Spleen (tissue), 11 donors: Measurements from ENCODE around the gene TTLL11. TPM values are rescaled to one million over a fixed set of nuclear protein-coding genes. Genes with fewer than 3 reads are reported as not detected.

Experiments used
- DNase-seq: peaks from one replicate; pipeline ENCODE4 v3.0.0-alpha.2; 2020
- H3K27ac ChIP-seq, 8 donors: fragments of 200-600 bp; sonication (generic) in 7 of 8; 1 replicate in 4 of 8; 2 replicates in 4 of 8; pipeline versions ENCODE4 v1.5.0 to v1.8.0; 2016 to 2021; ENCODE audit warnings: inconsistent platforms in 4 of 8, mild to moderate bottlenecking in 4 of 8, moderate library complexity in 1 of 8
- H3K27me3 ChIP-seq, 7 donors: fragments of 200-600 bp; sonication (generic) in 6 of 7; replicated peaks in 1 of 7; 1 replicate in 4 of 7; 2 replicates in 3 of 7; pipeline versions ENCODE4 v1.5.0 to v1.8.0; 2016 to 2021; ENCODE audit warnings: inconsistent platforms in 3 of 7, mild to moderate bottlenecking in 1 of 7
- H3K36me3 ChIP-seq, 6 donors: fragments of 200-600 bp; sonication (generic) in 5 of 6; 1 replicate in 4 of 6; 2 replicates in 2 of 6; pipeline versions ENCODE4 v1.5.0 to v1.8.0; 2016 to 2021; ENCODE audit warnings: inconsistent platforms in 2 of 6
- H3K4me1 ChIP-seq, 6 donors: fragments of 200-600 bp; sonication (generic) in 5 of 6; 1 replicate in 3 of 6; 2 replicates in 3 of 6; pipeline versions ENCODE4 v1.5.0 to v1.8.0; 2016 to 2021; ENCODE audit warnings: inconsistent platforms in 3 of 6
- H3K4me3 ChIP-seq, 8 donors: fragments of 200-600 bp; sonication (generic) in 7 of 8; 1 replicate in 4 of 8; 2 replicates in 4 of 8; pipeline versions ENCODE4 v1.5.0 to v1.8.0; 2016 to 2021; ENCODE audit warnings: inconsistent platforms in 4 of 8, mild to moderate bottlenecking in 4 of 8, moderate library complexity in 2 of 8
- H3K9me3 ChIP-seq, 8 donors: fragments of 200-600 bp; sonication (generic) in 7 of 8; 1 replicate in 4 of 8; 2 replicates in 4 of 8; pipeline versions ENCODE4 v1.5.0 to v1.8.0; 2016 to 2021; ENCODE audit warnings: inconsistent platforms in 4 of 8
- POLR2A ChIP-seq, 3 donors: fragments of 450-650 bp; IDR thresholded peaks; one replicate each; pipeline ENCODE4 v1.5.1; 2017; ENCODE audit warnings: antibody characterized with exemption in 3 of 3, mild to moderate bottlenecking in 1 of 3
- POLR2AphosphoS5 ChIP-seq, 3 donors: sonication (generic); formaldehyde crosslinking; IDR thresholded peaks; one replicate each; pipeline ENCODE4 v1.5.1; 2017; ENCODE audit warnings: antibody characterized with exemption in 3 of 3
- WGBS, 5 donors: extraction: QIAGEN DNeasy Blood & Tissue Kit in 3 of 5; methylation state at CpG; one replicate each; pipeline versions ENCODE4 v1.1.5 to v1.1.7; 2013 to 2018; 5-methylcytosine and 5-hydroxymethylcytosine counted together
- intact Hi-C: fragments of 100-400 bp; cut with DNase I; formaldehyde crosslinking; loops from one replicate; pipeline ENCODE4 v1.15.0; 2023; ENCODE audit warnings: low total_unique reads
- polyA plus RNA-seq, 3 donors: library from polyadenylated mRNA; stranded (reverse); fragments of 200-250 nt; gene quantifications; one replicate each; pipeline ENCODE4 v1.2.1, GENCODE V29; 2013
- total RNA-seq, 7 donors: library from RNA; depleted of rRNA in 3 of 7; stranded (reverse); fragments of >200 nt in 3 of 7; fragmentation: NEBNext Ultra II Directional in 4 of 7; extraction: Animal tissue kit (Norgen Biotek cat#: 25700) in 4 of 7; gene quantifications; one replicate each; pipeline versions ENCODE4 v1.1.0 to v1.2.1, GENCODE V29; 2016 to 2021
- TF ChIP-seq, protein P1 (sequence below), 11 experiments: fragments of 200-600 bp in 7 of 11; fragments of 450-650 bp in 4 of 11; sonication (generic) in 4 of 11; IDR thresholded peaks in 8 of 11; conservative IDR thresholded peaks in 3 of 11; 1 replicate in 7 of 11; 2 replicates in 4 of 11; pipeline versions ENCODE4 v1.4.0 to v1.8.0; 2016 to 2021; ENCODE audit warnings: antibody characterized with exemption in 11 of 11, inconsistent platforms in 4 of 11, mild to moderate bottlenecking in 1 of 11
- donor health status: healthy with polysubstance abuse.
- donor health status: DM: no; HTN: no; CAD: no; lungs with moderate emphysema.
- donor health status: DM: no; HTN: no; CAD: no.
- donor health status: Bipolar disorder and iron deficiency.
- donor health status: healthy.
- donor health status: DM: no; HTN: no; CAD: no.
- donor health status: DM: yes; HTN: yes; CAD: no.

The TTLL11 gene
- total and polyA plus RNA-seq, 10 donors = 1.6 to 12.8 (median 7.3) TPM

DNA sequence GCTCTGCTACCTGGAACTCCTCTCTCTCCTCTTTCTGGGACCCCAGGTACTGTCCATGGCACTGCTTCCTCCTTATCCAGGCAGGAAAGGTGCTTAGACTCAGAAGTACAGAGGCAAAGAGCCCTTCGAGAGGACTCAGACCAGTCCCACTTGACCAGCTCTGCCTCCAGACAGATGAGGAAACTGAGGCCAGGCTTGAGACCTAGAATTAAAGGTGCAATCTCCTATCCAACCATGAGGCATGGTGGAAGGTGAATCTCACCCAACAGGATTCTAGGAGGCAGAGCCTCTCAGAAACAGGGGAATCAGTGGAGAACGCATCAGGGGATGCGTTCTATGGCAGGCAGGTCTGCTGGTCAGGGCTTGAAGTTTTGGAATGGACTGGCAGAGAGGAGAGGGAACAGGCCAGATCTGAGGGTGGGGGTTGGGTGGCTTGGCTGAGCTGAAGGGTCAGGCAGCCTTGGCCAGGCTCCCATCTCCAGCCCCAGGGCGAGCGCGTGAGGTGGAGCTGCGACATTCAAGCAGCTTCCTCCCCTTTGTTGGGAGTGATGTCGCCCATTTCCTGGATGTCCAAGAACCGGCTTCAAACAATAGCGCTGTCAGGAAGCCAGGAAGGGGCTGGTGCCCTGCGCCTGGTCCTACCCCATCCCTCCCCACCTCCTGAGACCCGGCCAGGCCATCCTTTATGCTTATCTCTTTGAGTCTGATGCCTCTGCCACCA lies 40.3 kb upstream of the TTLL11 start:
- Histone ChIP-seq H3K9me3 (no peaks in the 10 kb centered on the region), H3K27ac (peak overlapping the region in 4 of 8 donors; percentile 1 to 41 (median 27)), H3K27me3 (peaks cover 0 to 12% (median 0%) of the 10 kb centered on the region in 7 donors), H3K36me3 (no peaks in the 10 kb centered on the region), H3K4me1 (peaks cover 2 to 38% (median 16%) of the 10 kb centered on the region in 6 donors), H3K4me3 (no peak overlapping the region)
- no peak for DNase-seq
- WGBS, 5 donors = 62 to 76% (median 69%) methylated on average over 7 to 12 of the region's 12 CpGs
- intact Hi-C loops = no loop called here
- no peak for TF ChIP-seq POLR2A (IDR thresholded peaks at IDR 0.05)
- TF ChIP-seq POLR2AphosphoS5 (IDR thresholded peaks at IDR 0.05) = peak; percentile 46 to 78 (median 65)
- TF ChIP-seq, protein P1, sequence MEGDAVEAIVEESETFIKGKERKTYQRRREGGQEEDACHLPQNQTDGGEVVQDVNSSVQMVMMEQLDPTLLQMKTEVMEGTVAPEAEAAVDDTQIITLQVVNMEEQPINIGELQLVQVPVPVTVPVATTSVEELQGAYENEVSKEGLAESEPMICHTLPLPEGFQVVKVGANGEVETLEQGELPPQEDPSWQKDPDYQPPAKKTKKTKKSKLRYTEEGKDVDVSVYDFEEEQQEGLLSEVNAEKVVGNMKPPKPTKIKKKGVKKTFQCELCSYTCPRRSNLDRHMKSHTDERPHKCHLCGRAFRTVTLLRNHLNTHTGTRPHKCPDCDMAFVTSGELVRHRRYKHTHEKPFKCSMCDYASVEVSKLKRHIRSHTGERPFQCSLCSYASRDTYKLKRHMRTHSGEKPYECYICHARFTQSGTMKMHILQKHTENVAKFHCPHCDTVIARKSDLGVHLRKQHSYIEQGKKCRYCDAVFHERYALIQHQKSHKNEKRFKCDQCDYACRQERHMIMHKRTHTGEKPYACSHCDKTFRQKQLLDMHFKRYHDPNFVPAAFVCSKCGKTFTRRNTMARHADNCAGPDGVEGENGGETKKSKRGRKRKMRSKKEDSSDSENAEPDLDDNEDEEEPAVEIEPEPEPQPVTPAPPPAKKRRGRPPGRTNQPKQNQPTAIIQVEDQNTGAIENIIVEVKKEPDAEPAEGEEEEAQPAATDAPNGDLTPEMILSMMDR (IDR thresholded peaks at IDR 0.05 in 8 of 11, conservative IDR thresholded peaks at IDR 0.05 in 3 of 11) = no peak

DNA sequence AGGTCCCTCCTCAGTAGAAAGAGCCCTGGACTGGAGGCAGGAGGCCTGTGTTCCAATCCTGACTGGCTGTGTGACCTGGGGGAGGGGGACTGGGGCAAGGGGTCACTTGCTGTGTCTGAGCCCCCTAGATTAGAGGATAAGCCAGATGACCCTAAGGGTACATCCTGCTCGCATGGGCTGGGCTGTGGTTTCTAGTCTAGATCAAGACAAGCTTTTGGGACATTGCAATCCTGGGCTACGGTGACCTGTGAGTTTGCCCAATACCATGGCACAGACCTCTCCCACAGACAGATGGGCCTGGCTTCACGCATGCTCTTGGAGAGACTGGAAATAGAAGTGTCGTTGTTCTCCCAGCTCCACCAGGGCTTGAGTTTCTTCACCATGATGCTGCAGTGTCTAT lies 39.4 kb upstream of the TTLL11 start:
- H3K36me3 ChIP-seq = no peaks in the 10 kb centered on the region
- H3K9me3 ChIP-seq = no peaks in the 10 kb centered on the region
- WGBS, 5 donors = 88 to 100% (median 94%) methylated on average over 2 to 4 of the region's 4 CpGs
- H3K4me3 ChIP-seq = no peak overlapping the region
- TF ChIP-seq, protein P1 (IDR thresholded peaks at IDR 0.05 in 8 of 11, conservative IDR thresholded peaks at IDR 0.05 in 3 of 11) = no peak
- TF ChIP-seq POLR2AphosphoS5 (IDR thresholded peaks at IDR 0.05) (no peak), POLR2A (IDR thresholded peaks at IDR 0.05) (no peak)
- no peak for DNase-seq
- H3K27ac ChIP-seq = no peak overlapping the region
- peaks cover 2 to 43% (median 22%) of the 10 kb centered on the region in 6 donors for H3K4me1 ChIP-seq
- intact Hi-C loops = no loop called here
- H3K27me3 ChIP-seq = peaks cover 0 to 20% (median 0%) of the 10 kb centered on the region in 7 donors

- WGBS, 5 donors = 37 to 56% (median 44%) methylated on average over 16 to 21 of the region's 21 CpGs
- Histone ChIP-seq H3K27me3 (peaks cover 0 to 31% (median 9%) of the 10 kb centered on the region in 7 donors), H3K4me1 (peaks cover 6 to 52% (median 29%) of the 10 kb centered on the region in 6 donors), H3K27ac (no peak overlapping the region), H3K4me3 (no peak overlapping the region), H3K36me3 (no peaks in the 10 kb centered on the region), H3K9me3 (no peaks in the 10 kb centered on the region)
- TF ChIP-seq POLR2A (IDR thresholded peaks at IDR 0.05) (no peak), POLR2AphosphoS5 (IDR thresholded peaks at IDR 0.05) (no peak)
- TF ChIP-seq, protein P1 (IDR thresholded peaks at IDR 0.05 in 8 of 11, conservative IDR thresholded peaks at IDR 0.05 in 3 of 11) = no peak
- DNase-seq = no peak
- intact Hi-C loops = no loop called here
These were observed 38.4 kb upstream of the TTLL11 start for GRCh38 chr9:122131401-122132001.

DNA sequence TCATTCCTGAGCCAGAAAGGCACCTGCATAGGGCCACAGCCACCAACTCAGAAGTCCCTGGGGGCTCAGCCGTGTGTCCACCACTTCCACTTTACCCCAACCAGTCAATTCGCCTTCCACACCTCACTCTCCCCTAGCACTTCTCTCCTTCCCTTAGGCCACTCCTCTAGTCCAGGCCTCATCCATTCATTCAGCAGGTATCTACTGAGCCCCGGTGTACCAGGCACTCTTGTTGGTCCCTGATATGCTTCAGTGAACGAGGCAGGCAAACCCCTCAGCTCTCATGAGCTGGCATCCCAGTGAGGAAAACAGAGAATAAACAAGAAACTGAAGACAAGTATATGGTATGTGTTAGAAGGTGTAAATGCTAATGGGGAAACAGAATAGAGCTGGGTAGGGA lies 37.7 kb upstream of the TTLL11 start:
- no peak for DNase-seq
- Histone ChIP-seq H3K9me3 (no peaks in the 10 kb centered on the region), H3K36me3 (no peaks in the 10 kb centered on the region), H3K4me3 (no peak overlapping the region), H3K27me3 (peaks cover 0 to 37% (median 15%) of the 10 kb centered on the region in 7 donors), H3K27ac (no peak overlapping the region), H3K4me1 (peaks cover 12 to 58% (median 36%) of the 10 kb centered on the region in 6 donors)
- intact Hi-C loops = no loop called here
- TF ChIP-seq POLR2AphosphoS5 (IDR thresholded peaks at IDR 0.05) (no peak), POLR2A (IDR thresholded peaks at IDR 0.05) (no peak)
- TF ChIP-seq, protein P1 (IDR thresholded peaks at IDR 0.05 in 8 of 11, conservative IDR thresholded peaks at IDR 0.05 in 3 of 11) = no peak
- 77 to 85% (median 82%) methylated on average over 4 of the region's 4 CpGs for WGBS, 5 donors
